IMR-90 (cell line): Measurements from ENCODE around the gene PLLP. TPM values are rescaled to one million over a fixed set of nuclear protein-coding genes. Genes with fewer than 3 reads are reported as not detected.
"Not testable (repeated sequence)": the region's sequence is repeated elsewhere in the genome, so short reads cannot be mapped to it uniquely, and the experiment has no call there.

Experiments
- ATAC-seq: fragments of 200-7000 bp; cut with Tn5 transposase; 2 replicates; pipeline ENCODE4 v1.9.1; 2020; ENCODE audit warnings: low read depth, mild to moderate bottlenecking, moderate library complexity
- BruUV-seq: library from RNA; stranded (reverse); fragments of 400-500 nt; replicated peaks from 2 replicates; lab custom pipeline; 2021; lab: Mats Ljungman, UMichigan
- CTCF ChIA-PET: fragments of 300-600 bp; formaldehyde crosslinking; extraction: SDS; loops from one replicate; lab custom pipeline; 2021; ENCODE audit warnings: antibody characterized with exemption; lab: Yijun Ruan, JAX
- POLR2A ChIA-PET: fragments of 300-600 bp; sonication (Branson Sonifier 250); formaldehyde crosslinking; loops from one replicate; lab custom pipeline; 2022; ENCODE audit warnings: antibody characterized with exemption; ENCODE audit not compliant: unreplicated experiment; lab: Charles Lee
- DNase-seq: peaks from one replicate; pipeline ENCODE4 v3.0.0; 2013
- H2AFZ ChIP-seq: replicated peaks from 2 replicates; pipeline ENCODE3; 2013; ENCODE audit warnings: low read length, mild to moderate bottlenecking; ENCODE audit not compliant: poor library complexity
- H2AK5ac ChIP-seq: 2 replicates; pipeline ENCODE4 v1.6.1; 2013; ENCODE audit warnings: low read depth, low read length, inconsistent platforms
- H2AK9ac ChIP-seq: replicated peaks from 2 replicates; pipeline ENCODE3; 2013; ENCODE audit warnings: mild to moderate bottlenecking, low read depth, low read length, moderate library complexity; ENCODE audit not compliant: poor library complexity
- H2BK120ac ChIP-seq: 2 replicates; pipeline ENCODE4 v1.6.1; 2013; ENCODE audit warnings: low read depth, low read length, inconsistent platforms
- H2BK15ac ChIP-seq: 3 replicates; pipeline ENCODE4 v1.6.1; 2013; ENCODE audit warnings: low read depth, low read length, inconsistent platforms
- H2BK20ac ChIP-seq: 2 replicates; pipeline ENCODE4 v1.6.1; 2013; ENCODE audit warnings: low read depth, mild to moderate bottlenecking, inconsistent platforms, low read length, moderate library complexity
- H2BK5ac ChIP-seq: 2 replicates; pipeline ENCODE4 v1.6.1; 2013; ENCODE audit warnings: mild to moderate bottlenecking, low read depth, low read length, inconsistent platforms; ENCODE audit not compliant: poor library complexity, severe bottlenecking
- H3K14ac ChIP-seq: replicated peaks from 2 replicates; pipeline ENCODE4 v1.6.1; 2013; ENCODE audit warnings: low read depth, low read length, inconsistent platforms
- H3K18ac ChIP-seq: 2 replicates; pipeline ENCODE4 v1.6.1; 2013; ENCODE audit warnings: low read depth, low read length, control low read depth
- H3K23ac ChIP-seq: 2 replicates; pipeline ENCODE4 v1.6.1; 2013; ENCODE audit warnings: low read depth, low read length, inconsistent platforms
- H3K27ac ChIP-seq: 2 replicates; pipeline ENCODE4 v1.5.1; 2013; ENCODE audit warnings: mild to moderate bottlenecking, control low read depth, low read length; ENCODE audit not compliant: insufficient read depth
- H3K27me3 ChIP-seq: 2 replicates; pipeline ENCODE4 v1.6.1; 2013; ENCODE audit warnings: low read length; ENCODE audit not compliant: control insufficient read depth, insufficient read depth
- H3K36me3 ChIP-seq: 2 replicates; pipeline ENCODE4 v1.6.1; 2013; ENCODE audit warnings: low read length, mixed read lengths; ENCODE audit not compliant: control insufficient read depth, insufficient read depth
- H3K4ac ChIP-seq: 2 replicates; pipeline ENCODE4 v1.6.1; 2013; ENCODE audit warnings: low read depth, low read length, inconsistent platforms
- H3K4me1 ChIP-seq: 2 replicates; pipeline ENCODE4 v1.6.1; 2013; ENCODE audit warnings: low read length, mixed read lengths; ENCODE audit not compliant: control insufficient read depth, insufficient read depth
- H3K4me2 ChIP-seq: 2 replicates; pipeline ENCODE4 v1.6.1; 2013; ENCODE audit warnings: low read depth, mild to moderate bottlenecking, control low read depth, low read length, moderate library complexity
- H3K4me3 ChIP-seq: 2 replicates; pipeline ENCODE4 v1.5.1; 2013; ENCODE audit warnings: low read depth, mild to moderate bottlenecking, control low read depth, low read length, moderate library complexity; ENCODE audit not compliant: insufficient read depth
- H3K56ac ChIP-seq: 2 replicates; pipeline ENCODE4 v1.6.1; 2013; ENCODE audit warnings: low read length, inconsistent platforms; ENCODE audit not compliant: insufficient read depth; ENCODE audit errors: extremely low read depth
- H3K79me1 ChIP-seq, 2 experiments: 2 replicates each; pipeline ENCODE4 v1.6.1; 2013; ENCODE audit warnings: low read length in 2 of 2, inconsistent platforms in 1 of 2, low read depth in 1 of 2
- H3K9ac ChIP-seq: 2 replicates; pipeline ENCODE4 v1.6.1; 2013; ENCODE audit warnings: low read depth, low read length, control low read depth
- H3K9me1 ChIP-seq: 2 replicates; pipeline ENCODE4 v1.6.1; 2013; ENCODE audit warnings: low read length, inconsistent platforms; ENCODE audit not compliant: insufficient read depth
- H3K9me3 ChIP-seq: 2 replicates; pipeline ENCODE4 v1.6.1; 2013; ENCODE audit warnings: low read length; ENCODE audit not compliant: control insufficient read depth, insufficient read depth
- H4K20me1 ChIP-seq: 2 replicates; pipeline ENCODE4 v1.6.1; 2013; ENCODE audit warnings: low read length, inconsistent platforms; ENCODE audit not compliant: insufficient read depth
- H4K5ac ChIP-seq: 2 replicates; pipeline ENCODE4 v1.6.1; 2013; ENCODE audit warnings: mild to moderate bottlenecking, low read depth, low read length, control low read depth
- H4K8ac ChIP-seq, 2 experiments: 2 replicates each; pipeline ENCODE4 v1.6.1; 2013; ENCODE audit warnings: low read depth in 2 of 2, low read length in 2 of 2, control low read depth in 1 of 2, inconsistent platforms in 1 of 2
- H4K91ac ChIP-seq: 2 replicates; pipeline ENCODE4 v1.6.1; 2013; ENCODE audit warnings: low read depth, low read length, inconsistent platforms; ENCODE audit not compliant: insufficient read depth
- CEBPB ChIP-seq: IDR thresholded peaks from 2 replicates; pipeline ENCODE4 v1.6.1; 2012; ENCODE audit warnings: low read depth, low read length, improper control_type of control experiment
- ELK1 ChIP-seq: fragments of 150-350 bp; IDR thresholded peaks from 2 replicates; pipeline ENCODE4 v1.6.1; 2016; ENCODE audit warnings: low read depth, mild to moderate bottlenecking, low read length, moderate library complexity, borderline replicate concordance
- RFX5 ChIP-seq: IDR thresholded peaks from 2 replicates; pipeline ENCODE4 v1.8.0; 2012; ENCODE audit warnings: low read depth, mild to moderate bottlenecking, low read length, moderate library complexity
- WGBS, 2 experiments: methylation state at CpG; one replicate each; pipeline versions ENCODE4 v1.1.5 to v1.1.7; 2013; ENCODE audit warnings: missing lambda C conversion rate in 2 of 2; ENCODE audit not compliant: insufficient read length in 1 of 2; ENCODE audit errors: extremely low coverage in 2 of 2; 5-methylcytosine and 5-hydroxymethylcytosine counted together
- dilution Hi-C: fragments of 300-500 bp; cut with HindIII; formaldehyde crosslinking; loops from one replicate; pipeline ENCODE4 v1.14.3; 2018; ENCODE audit warnings: low sequenced_read_pairs; ENCODE audit not compliant: unreplicated experiment
- in situ Hi-C: fragments of 300-500 bp; cut with MboI; formaldehyde crosslinking; loops from 3 replicates; pipeline ENCODE4 v1.14.3; 2019; ENCODE audit warnings: low sequenced_read_pairs, inconsistent platforms, mixed read lengths
- intact Hi-C: fragments of 100-400 bp; cut with micrococcal nuclease; formaldehyde crosslinking; loops from 2 replicates; pipeline ENCODE4 v1.10.0; 2022
- polyA plus RNA-seq, 3 experiments: library from polyadenylated mRNA; depleted of rRNA; stranded (reverse); fragments of >200 nt; gene quantifications; 2 replicates each; pipeline ENCODE4 v1.2.3, GENCODE V29; 2012; ENCODE audit warnings: low replicate concordance in 1 of 3
- total RNA-seq: library from RNA; depleted of rRNA; stranded (reverse); fragments of >200 nt; gene quantifications from 2 replicates; pipeline ENCODE4 v1.2.3, GENCODE V29; 2012

The PLLP gene
- total and polyA plus RNA-seq, 2 of the 4 experiments (the other 2 are of a cell fraction), result 0.05 TPM; not detected in 1

- TF ChIP-seq ELK1 (no peak), RFX5 (no peak), CEBPB (no peak)
Measured at GRCh38 chr16:57268804-57269800, 15.4 kb downstream of the PLLP start (continued).

GRCh38 chr16:57267343-57267742 is 17.1 kb downstream of the PLLP start:
- H3K9me3 ChIP-seq, H3K79me1 ChIP-seq, H3K9ac ChIP-seq, ATAC-seq, dilution Hi-C loops, H3K27ac ChIP-seq, intact Hi-C loops, H3K36me3 ChIP-seq, H3K56ac ChIP-seq, H2BK15ac ChIP-seq, CTCF ChIA-PET, H2AFZ ChIP-seq, H3K4ac ChIP-seq, H3K14ac ChIP-seq, H2BK120ac ChIP-seq, POLR2A ChIA-PET, H4K8ac ChIP-seq, H4K5ac ChIP-seq, H2AK5ac ChIP-seq, H3K23ac ChIP-seq, in situ Hi-C loops, BruUV-seq, H2BK20ac ChIP-seq, H3K9me1 ChIP-seq, H3K4me2 ChIP-seq, H2AK9ac ChIP-seq, H3K18ac ChIP-seq, H4K91ac ChIP-seq, H2BK5ac ChIP-seq, H4K20me1 ChIP-seq, H3K4me3 ChIP-seq, DNase-seq, H3K4me1 ChIP-seq: not testable (repeated sequence)
- H3K27me3 ChIP-seq, result peaks cover 11% of the 10 kb centered on the region; the same call in 1 of the 2 replicates
- WGBS, 2 experiments, result no CpG with 5 or more reads among the region's 2 CpGs
